NB4 (cell line): ENCODE results near the gene GPRIN3.

Experiments used
- MYC ChIP-seq: IDR thresholded peaks from 2 replicates; pipeline ENCODE4 v1.6.1; 2011; ENCODE audit warnings: low read depth, low read length
- POLR2A ChIP-seq: IDR thresholded peaks from 2 replicates; pipeline ENCODE4 v1.6.1; 2011; ENCODE audit warnings: mild to moderate bottlenecking; ENCODE audit not compliant: insufficient read length; ENCODE audit errors: extremely low read depth
- TF ChIP-seq, protein P1 (sequence below): IDR thresholded peaks from one replicate; pipeline ENCODE4 v1.5.1; 2012; ENCODE audit warnings: low read depth, low read length

DNA sequence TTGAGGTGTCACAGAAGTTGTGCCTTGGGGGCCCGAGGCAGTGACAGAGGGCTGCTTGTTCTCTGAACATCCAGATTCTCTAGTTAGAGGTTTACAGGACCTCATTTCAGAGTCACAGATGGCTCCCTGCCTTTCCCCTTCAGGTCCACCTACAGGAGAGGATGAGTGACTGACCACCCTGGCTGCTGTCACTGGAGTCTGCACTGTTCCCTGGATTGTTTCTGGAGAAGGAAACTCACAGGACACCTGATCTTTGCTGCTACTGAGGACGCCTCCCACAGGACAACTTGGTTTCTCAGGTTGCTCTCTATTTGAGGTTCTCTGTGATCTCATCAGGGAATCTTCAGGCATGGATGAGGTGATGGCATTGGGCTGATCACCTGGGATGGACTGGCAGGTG lies 58.3 kb downstream of the GPRIN3 start:
- TF ChIP-seq, protein P1, sequence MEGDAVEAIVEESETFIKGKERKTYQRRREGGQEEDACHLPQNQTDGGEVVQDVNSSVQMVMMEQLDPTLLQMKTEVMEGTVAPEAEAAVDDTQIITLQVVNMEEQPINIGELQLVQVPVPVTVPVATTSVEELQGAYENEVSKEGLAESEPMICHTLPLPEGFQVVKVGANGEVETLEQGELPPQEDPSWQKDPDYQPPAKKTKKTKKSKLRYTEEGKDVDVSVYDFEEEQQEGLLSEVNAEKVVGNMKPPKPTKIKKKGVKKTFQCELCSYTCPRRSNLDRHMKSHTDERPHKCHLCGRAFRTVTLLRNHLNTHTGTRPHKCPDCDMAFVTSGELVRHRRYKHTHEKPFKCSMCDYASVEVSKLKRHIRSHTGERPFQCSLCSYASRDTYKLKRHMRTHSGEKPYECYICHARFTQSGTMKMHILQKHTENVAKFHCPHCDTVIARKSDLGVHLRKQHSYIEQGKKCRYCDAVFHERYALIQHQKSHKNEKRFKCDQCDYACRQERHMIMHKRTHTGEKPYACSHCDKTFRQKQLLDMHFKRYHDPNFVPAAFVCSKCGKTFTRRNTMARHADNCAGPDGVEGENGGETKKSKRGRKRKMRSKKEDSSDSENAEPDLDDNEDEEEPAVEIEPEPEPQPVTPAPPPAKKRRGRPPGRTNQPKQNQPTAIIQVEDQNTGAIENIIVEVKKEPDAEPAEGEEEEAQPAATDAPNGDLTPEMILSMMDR: no peak
- TF ChIP-seq POLR2A: no peak
- no peak for TF ChIP-seq MYC
